Midbrain (tissue), 1 donor: ENCODE measurements around the gene UBE2D1.

Source experiments
- DNase-seq: peaks from one replicate; lab custom pipeline; 2025; lab: John Stamatoyannopoulos, UW

UBE2D1 gene

DNA sequence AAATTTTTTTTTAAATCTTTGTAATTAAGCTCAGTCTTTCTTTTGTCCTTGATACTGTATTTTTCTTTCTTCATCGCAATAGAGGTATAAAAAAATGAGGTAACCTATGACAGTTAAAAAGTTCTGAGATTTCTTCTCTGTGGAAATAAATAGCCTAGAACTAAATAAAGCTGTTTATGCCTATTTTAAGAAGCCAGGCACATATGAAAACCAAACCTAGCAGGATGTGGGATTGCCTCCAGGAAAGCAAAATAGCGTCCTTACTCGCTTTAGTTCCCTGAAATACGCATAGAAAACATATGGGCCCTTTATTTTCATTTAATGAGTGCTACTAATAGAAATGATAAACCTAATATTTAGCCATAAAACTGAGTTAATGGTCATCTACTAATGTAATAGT, 6.6 kb downstream of the UBE2D1 start:
- DNase-seq: no peak

DNA sequence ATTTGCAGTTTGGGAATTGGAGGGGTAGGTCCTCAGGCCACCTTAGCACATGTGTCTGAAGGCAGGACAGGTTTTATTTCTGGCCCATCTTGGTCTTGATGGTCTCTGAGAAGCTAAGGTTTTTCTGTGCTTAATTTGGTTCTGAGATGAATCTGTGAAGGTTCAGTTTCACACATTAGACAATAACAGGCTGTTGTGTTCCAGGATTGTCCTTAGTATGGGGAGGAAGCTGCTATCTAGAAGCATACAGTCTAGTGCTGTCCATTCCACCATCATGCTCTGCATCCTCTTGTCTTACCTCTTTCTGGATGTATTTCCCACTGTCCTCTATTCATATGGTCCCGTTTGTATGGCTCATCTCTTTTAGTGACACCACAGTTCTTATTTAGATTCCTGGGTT, 7.1 kb downstream of the UBE2D1 start:
- no peak for DNase-seq

- DNase-seq: no peak
Observed at GRCh38 chr10:58347967-58348366, 13.2 kb downstream of the UBE2D1 start.

DNA sequence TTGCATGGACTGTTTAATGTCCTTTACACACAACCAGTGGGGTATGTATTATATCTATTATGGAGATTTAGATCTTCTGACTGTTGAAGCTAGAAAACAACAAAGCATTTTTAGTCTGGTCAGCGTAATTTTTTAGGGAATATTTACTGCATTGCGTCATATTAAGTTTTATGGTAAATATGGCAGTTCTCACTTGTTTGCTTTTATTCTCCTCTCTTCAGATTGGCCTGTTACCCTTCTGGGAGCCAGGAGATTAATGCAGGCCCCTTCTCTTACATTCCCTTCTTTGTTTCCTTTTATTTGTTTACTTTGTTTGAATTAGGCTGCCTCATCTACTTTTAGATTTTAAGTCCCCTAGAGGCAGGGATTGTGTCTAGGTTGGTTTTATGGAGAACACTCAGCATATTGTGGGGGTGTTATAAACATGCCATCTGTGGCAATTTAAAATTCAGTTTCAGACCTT, 13.8 kb downstream of the UBE2D1 start:
- DNase-seq: no peak

- no peak for DNase-seq
Observed at GRCh38 chr10:58350023-58350422, 15.2 kb downstream of the UBE2D1 start.

DNA sequence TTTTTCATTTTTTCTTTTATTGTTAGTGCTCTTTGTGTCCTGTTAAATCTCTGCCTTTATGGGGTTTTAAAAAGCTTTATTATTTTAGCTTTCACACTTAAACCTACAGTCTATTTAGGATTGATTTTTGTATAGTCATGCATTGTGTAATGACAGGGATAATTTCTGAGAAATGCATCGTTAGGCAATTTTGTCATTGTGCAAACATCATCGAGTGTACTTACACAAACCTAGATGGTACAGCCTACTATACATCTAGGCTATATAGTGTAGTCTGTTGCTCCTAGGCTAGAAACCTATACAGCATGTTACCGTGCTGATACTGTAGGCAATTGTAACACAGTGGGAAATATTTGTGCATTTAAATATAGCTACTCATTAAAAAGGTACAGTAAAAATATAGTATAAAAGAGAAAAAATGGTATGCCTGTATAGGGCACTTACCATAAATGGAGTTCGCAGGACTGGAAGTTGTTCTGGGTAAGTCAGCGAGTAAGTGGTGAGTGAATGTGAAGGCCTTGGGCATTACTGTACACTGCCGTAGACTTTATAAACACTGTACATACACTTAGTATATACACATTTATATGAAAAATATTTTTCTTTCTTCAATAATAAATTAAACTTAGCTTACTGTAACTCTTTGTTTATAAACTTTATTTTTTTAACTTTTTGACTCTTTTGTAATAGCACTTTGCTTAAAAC, 16.0 kb downstream of the UBE2D1 start:
- no peak for DNase-seq

DNA sequence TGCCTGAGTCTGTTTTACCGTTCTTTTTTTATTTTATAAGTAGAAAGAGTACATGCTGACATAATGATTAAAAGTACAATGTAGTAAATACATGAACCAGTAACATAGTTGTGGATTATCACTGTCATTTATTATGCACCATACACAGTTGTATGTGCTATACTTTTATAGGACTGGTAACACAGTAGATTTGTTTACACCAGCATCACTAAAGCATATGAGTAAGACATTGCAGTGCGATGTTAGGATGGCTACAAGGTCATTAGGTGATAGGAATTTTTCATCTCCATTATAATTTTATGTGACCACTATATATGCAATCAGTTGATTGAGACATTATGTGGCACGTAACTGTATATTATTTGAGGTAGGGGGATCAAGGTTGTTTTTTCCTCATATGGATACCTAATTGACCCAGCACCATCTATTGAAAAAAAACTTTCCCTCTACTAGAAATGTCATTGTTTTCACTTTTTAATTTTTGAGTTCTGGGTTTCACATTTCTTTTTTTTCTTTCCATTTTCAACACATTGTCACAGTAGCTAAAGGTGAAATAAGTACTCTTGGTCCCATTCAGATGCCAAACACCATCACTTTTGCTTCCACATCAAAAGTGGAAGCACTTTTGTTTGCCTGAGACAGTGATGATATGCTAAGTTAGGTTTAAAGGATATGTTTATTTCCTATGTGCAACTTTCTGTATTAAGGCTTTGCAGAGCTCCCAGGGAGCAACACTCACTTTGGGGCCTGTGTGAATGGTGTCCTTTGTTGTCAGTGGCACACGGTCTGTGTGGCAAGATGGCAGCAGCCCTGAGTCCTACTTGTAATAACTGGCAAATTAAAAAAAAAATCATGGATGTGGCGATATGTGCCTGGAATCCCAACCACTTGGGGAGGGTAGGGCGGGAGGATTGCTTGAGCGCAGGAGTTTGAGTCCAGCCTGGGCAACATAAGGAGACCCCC, 17.1 kb downstream of the UBE2D1 start:
- peak; percentile 48 for DNase-seq

DNA sequence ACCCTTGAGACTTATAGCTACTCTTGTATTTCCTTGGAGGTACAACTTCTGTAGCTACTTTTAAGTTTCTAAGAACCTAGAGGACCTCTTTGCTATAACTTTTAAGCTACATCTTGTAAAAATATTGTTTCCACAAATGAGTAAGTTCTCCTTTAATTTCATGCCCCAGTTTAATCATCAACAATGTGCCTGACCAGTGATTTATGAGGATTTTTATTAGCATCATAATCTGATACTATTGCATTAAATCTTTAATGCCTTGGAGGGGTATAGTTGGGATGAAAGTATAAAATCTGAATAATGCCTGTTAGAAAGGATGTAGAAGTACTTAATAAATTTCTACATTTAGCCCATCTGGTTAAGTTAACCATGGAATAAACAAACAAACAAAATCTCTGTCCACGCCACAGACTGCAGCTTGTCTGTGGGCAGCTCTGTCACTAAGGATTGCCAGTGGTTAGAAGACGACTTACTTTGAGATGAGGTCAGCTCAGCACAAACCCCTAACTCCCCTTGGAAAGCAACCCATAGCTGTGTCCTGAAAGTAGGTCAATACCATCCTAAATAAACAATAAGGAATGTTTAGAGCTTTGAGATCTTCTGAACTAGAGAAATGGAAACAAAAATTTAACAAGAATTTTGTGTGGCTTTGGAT, 18.3 kb downstream of the UBE2D1 start:
- no peak for DNase-seq

DNA sequence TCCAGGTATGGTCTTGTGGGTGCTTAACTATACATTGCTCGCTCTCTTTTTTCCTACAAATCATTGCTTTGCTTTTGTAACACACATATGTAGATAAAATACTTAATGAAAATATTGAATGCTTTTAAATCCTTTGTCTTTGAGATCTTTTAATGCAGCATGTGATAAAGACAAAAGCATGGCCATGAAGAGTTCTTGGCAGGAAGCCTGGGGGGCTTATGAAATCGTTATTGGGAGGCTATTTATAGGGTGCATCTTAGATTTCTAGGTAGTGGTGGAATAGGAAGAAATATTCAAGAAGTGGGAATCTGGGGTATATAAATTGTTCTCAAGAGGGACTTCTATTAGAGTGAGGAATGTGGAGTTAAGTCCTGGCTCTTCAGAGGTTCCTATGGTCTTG, 21.9 kb downstream of the UBE2D1 start:
- no peak for DNase-seq

DNA sequence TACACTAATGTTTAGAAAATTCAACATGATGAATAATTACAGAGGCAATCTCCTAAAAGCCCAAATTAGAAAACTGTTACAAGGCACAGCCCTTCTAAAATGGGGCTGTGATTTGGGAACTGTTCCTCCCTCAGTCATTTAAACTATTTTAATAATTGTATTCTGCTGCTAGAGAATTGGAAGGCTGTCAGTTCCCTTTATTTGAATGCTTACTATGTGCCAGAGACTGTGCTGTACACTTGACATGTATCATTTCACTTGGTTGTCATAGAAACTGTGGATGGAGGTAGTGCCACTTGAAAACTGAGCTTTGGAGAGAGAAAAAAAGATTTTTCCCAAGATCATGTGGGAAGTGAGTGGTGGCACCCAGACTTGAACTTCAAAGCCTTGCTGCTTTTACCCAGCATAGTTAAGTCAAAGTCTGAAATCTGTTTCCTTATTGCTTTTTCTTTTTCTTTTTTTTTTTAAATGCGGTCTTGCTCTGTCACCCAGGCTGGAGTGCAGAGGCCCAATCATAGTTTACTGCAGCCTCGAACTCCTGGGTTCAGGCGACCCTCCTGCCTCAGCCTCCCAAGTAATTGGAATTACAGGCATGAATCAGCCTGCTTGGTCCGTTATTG, 23.6 kb downstream of the UBE2D1 start:
- DNase-seq: no peak

- no peak for DNase-seq
Observed at GRCh38 chr10:58358947-58359346, 24.1 kb downstream of the UBE2D1 start.

GRCh38 chr10:58359541-58359940, 24.7 kb downstream of the UBE2D1 start:
- no peak for DNase-seq

GRCh38 chr10:58360412-58361004, 25.7 kb downstream of the UBE2D1 start:
- no peak for DNase-seq

GRCh38 chr10:58361353-58361752, 26.5 kb downstream of the UBE2D1 start:
- DNase-seq: no peak

DNA sequence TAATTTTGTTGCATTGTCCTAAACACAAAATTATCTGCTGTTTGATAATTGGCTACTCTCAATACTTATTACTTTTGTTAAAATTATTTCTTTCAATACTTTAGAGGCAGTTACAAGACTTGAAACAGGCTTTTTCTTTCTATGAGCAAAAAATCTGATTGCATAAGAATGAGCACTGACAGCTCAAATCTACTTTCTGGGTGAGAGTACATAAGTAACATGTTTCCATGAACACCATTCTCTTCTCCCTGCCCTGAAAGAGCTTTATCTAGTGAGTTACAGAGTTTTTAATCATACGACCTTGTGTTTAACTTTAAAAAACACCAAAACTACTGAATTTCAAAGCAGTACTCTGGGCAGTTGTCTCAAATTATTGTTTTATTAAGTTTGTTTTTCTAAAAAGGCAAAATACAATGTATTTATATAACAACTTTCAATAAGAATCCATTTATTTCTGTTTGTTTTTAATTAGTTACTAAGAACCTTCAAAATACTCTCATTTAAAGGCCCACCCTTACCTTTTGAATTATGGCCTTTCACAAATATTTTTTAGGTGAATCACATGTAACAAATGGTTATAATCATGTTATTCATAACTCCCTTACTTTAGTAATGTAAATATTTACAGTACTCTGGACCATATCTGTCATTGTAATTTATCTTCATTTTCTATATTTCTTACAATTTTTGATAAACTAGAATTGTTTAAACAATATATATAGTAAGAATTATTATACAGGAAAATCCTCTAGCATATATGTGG, 27.4 kb downstream of the UBE2D1 start:
- no peak for DNase-seq

GRCh38 chr10:58367069-58367468, 32.3 kb downstream of the UBE2D1 start:
- DNase-seq: no peak

GRCh38 chr10:58371473-58371872, 36.7 kb downstream of the UBE2D1 start:
- peak; percentile 32 for DNase-seq

DNA sequence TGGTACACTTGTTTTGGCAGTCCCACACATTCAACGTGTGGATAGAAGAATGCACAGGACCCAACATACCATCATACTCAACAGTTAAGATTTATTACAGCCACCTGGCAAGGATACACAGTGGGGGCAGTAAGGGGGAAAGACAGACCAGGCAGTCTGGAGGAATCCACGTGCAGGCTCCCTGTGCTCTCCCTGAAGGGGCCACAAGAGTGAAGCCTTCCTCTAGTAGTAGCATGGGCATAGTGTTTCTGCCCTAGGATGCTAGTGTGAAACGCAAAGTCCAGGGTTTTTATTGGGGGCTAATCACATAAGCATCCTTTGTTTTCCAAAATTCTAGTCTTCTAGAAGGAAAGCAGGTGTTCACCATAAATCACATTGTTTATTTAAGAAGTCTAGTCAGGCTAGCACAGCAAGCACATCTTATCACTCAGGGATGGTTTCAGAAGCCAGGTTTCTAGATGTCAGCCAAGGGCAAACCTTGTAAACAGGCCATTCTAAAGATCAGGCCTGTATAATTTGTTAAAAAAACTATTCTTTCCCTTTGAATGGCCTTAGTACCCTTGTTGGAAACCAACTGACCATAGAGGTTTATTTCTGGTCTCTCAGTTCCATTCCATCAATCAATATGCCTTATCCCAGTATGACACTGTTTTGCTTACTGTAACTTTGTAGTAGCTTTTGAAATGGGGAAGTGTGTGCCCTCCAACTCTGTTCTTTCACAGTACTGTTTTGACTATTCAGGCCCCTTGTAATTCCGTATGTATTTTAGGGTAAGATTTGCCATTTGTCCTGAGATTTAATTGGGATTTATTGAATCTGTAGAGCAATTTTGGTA, 38.0 kb downstream of the UBE2D1 start:
- no peak for DNase-seq

GRCh38 chr10:58373442-58373827, 38.6 kb downstream of the UBE2D1 start:
- no peak for DNase-seq

- no peak for DNase-seq
Observed at GRCh38 chr10:58382489-58382995, 47.7 kb downstream of the UBE2D1 start.
